Prostate gland (tissue), 2 donors: ENCODE measurements around the gene GADL1. TPM values are rescaled to one million over a fixed set of nuclear protein-coding genes. Genes with fewer than 3 reads are reported as not detected.

Experiments used
- DNase-seq: peaks from one replicate; pipeline ENCODE4 v3.0.0-alpha.2; 2019; ENCODE audit warnings: low spot score
- H3K27ac ChIP-seq, 2 donors: fragments of 200-600 bp; sonication (generic); 2 replicates each; pipeline ENCODE4 v1.5.1; 2017 to 2019
- H3K27me3 ChIP-seq: fragments of 200-600 bp; sonication (generic); replicated peaks from 2 replicates; pipeline ENCODE4 v1.5.1; 2019; ENCODE audit not compliant: insufficient read depth
- H3K36me3 ChIP-seq, 2 donors: fragments of 200-600 bp; sonication (generic); 1 replicate in 1 of 2; 2 replicates in 1 of 2; pipeline versions ENCODE4 v1.5.1 to v1.8.1; 2017 to 2019
- H3K4me1 ChIP-seq: fragments of 200-600 bp; sonication (generic); replicated peaks from 2 replicates; pipeline ENCODE4 v1.5.1; 2019
- H3K4me3 ChIP-seq, 2 donors: fragments of 200-600 bp; sonication (generic); 2 replicates each; pipeline ENCODE4 v1.5.1; 2017 to 2019
- H3K9me3 ChIP-seq: fragments of 200-600 bp; sonication (generic); 2 replicates; pipeline ENCODE4 v1.5.1; 2017
- POLR2A ChIP-seq: fragments of 450-650 bp; IDR thresholded peaks from one replicate; pipeline ENCODE4 v1.6.1; 2016; ENCODE audit warnings: antibody characterized with exemption, mild to moderate bottlenecking
- POLR2AphosphoS5 ChIP-seq: sonication (generic); formaldehyde crosslinking; IDR thresholded peaks from one replicate; pipeline ENCODE4 v1.6.1; 2017; ENCODE audit warnings: antibody characterized with exemption
- WGBS: methylation state at CpG from one replicate; pipeline ENCODE4 v1.1.5; 2018; 5-methylcytosine and 5-hydroxymethylcytosine counted together
- intact Hi-C: fragments of 100-400 bp; cut with DNase I; formaldehyde crosslinking; loops from one replicate; pipeline ENCODE4 v1.14.2; 2022
- total RNA-seq, 2 donors: library from RNA; depleted of rRNA; stranded (reverse); fragments of >200 nt; gene quantifications; one replicate each; pipeline ENCODE4 v1.1.0, GENCODE V29; 2016
- TF ChIP-seq, protein P1 (sequence below), 4 experiments: fragments of 200-600 bp in 2 of 4; fragments of 450-650 bp in 2 of 4; sonication (generic) in 2 of 4; IDR thresholded peaks; 1 replicate in 3 of 4; 2 replicates in 1 of 4; pipeline ENCODE4 v1.5.1; 2016 to 2019; ENCODE audit warnings: antibody characterized with exemption in 4 of 4, mild to moderate bottlenecking in 2 of 4, moderate library complexity in 2 of 4

Gene GADL1
- total RNA-seq, 2 donors from 2014 or later = not detected

DNA sequence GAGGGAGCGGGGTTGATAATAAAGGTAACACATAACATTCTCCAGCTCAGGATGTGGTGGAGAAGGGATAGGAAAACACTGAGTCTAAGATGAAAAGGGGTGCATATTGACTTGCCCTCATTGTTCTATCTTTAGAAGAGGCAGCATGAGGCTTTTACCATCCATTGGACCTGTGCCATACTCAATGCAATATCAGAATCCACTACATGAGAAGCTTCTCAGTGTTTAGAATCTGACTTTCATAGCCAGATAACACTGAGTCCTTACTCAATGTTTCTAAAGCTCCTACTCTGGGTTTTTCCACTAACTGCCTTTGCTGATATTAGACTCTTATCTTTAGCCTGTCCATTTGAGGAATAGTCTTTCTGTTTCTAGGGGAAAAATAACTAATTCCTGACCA is 24.3 kb upstream of the GADL1 start:
- no peaks in the 10 kb centered on the region for H3K9me3 ChIP-seq
- H3K27ac ChIP-seq = no peak overlapping the region
- no peaks in the 10 kb centered on the region for H3K4me1 ChIP-seq
- DNase-seq = no peak
- no peaks in the 10 kb centered on the region for H3K27me3 ChIP-seq
- H3K4me3 ChIP-seq = no peak overlapping the region
- TF ChIP-seq POLR2A (no peak), POLR2AphosphoS5 (no peak)
- TF ChIP-seq, protein P1, sequence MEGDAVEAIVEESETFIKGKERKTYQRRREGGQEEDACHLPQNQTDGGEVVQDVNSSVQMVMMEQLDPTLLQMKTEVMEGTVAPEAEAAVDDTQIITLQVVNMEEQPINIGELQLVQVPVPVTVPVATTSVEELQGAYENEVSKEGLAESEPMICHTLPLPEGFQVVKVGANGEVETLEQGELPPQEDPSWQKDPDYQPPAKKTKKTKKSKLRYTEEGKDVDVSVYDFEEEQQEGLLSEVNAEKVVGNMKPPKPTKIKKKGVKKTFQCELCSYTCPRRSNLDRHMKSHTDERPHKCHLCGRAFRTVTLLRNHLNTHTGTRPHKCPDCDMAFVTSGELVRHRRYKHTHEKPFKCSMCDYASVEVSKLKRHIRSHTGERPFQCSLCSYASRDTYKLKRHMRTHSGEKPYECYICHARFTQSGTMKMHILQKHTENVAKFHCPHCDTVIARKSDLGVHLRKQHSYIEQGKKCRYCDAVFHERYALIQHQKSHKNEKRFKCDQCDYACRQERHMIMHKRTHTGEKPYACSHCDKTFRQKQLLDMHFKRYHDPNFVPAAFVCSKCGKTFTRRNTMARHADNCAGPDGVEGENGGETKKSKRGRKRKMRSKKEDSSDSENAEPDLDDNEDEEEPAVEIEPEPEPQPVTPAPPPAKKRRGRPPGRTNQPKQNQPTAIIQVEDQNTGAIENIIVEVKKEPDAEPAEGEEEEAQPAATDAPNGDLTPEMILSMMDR (IDR thresholded peaks at IDR 0.05) = no peak
- intact Hi-C loops = no loop called here
- 94% methylated on average over 1 of the region's 1 CpG for WGBS
- no peaks in the 10 kb centered on the region for H3K36me3 ChIP-seq

DNA sequence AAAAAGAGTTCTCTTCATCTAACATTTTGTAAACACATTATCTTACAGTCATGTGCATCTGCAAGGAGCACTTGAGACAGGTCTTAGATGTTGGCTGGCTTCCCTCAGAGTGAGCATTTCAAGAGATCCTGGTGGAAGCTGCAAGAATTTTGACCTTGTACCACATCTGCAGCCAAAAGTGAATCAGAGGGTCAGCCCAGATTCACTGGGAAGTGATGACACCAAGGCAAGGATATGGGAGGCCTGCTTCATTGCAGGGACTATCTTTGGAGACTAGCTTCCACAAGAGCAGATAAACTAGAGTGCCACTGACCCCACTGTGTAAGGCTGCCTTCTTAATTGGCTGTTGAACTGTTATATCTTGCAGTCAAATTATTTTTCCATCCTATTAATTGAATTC is 21.3 kb upstream of the GADL1 start:
- TF ChIP-seq POLR2AphosphoS5 (no peak), POLR2A (no peak)
- TF ChIP-seq, protein P1 (IDR thresholded peaks at IDR 0.05) = no peak

DNA sequence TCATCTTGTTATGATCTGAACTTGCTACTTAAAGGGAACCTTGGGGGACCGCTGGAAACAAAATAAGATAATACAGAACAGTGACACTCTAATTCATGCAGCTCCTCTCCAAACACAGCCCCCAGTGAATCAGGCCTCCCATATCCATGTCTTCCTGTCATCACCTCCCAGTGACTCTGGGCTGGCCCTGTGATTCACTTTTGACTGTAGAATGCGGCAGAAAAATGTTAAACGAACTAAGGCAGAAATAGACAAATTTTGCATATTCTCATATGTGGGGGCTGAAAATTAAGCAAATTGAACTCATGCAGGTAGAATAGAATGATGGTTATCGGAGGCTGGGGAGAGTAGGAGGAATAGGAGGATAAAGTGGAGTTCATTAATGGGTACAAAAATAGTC is 20.2 kb upstream of the GADL1 start:
- no peak overlapping the region for H3K27ac ChIP-seq
- no peaks in the 10 kb centered on the region for H3K36me3 ChIP-seq
- WGBS = 91% methylated on average over 4 of the region's 4 CpGs
- no peak overlapping the region for H3K4me3 ChIP-seq
- no peaks in the 10 kb centered on the region for H3K4me1 ChIP-seq
- no peaks in the 10 kb centered on the region for H3K9me3 ChIP-seq
- intact Hi-C loops = no loop called here
- TF ChIP-seq, protein P1 (IDR thresholded peaks at IDR 0.05) = no peak
- TF ChIP-seq POLR2AphosphoS5 (no peak), POLR2A (no peak)
- DNase-seq = no peak
- no peaks in the 10 kb centered on the region for H3K27me3 ChIP-seq

More for the DNA sequence above, 21.3 kb upstream of the GADL1 start:
- Histone ChIP-seq H3K4me3 (no peak overlapping the region), H3K4me1 (no peaks in the 10 kb centered on the region), H3K9me3 (no peaks in the 10 kb centered on the region), H3K27ac (no peak overlapping the region), H3K27me3 (no peaks in the 10 kb centered on the region), H3K36me3 (no peaks in the 10 kb centered on the region)
- intact Hi-C loops = no loop called here
- no peak for DNase-seq

DNA sequence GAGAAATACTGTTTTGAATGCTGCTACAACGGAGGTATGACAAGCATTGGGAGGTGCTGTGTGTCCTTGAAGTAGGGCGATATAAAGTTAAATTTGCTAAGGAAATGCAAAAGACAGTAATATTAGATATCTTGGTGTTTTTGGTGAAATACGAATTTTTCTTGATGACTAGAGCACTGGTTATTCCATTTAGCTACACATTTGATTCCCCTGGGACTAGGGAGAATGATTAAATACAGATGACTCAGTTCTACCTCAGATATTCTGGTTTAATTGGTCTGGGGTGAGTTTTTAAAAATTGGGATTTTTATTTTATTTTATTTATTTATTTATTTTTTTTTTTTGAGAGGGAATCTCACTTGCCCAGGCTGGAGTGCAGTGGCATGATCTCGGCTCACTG is 18.7 kb upstream of the GADL1 start:
- TF ChIP-seq POLR2A = no peak
- TF ChIP-seq POLR2AphosphoS5 = no peak
- TF ChIP-seq, protein P1 (IDR thresholded peaks at IDR 0.05) = no peak
- no peaks in the 10 kb centered on the region for H3K27me3 ChIP-seq
- no peaks in the 10 kb centered on the region for H3K4me1 ChIP-seq
- WGBS = 88% methylated on average over 4 of the region's 4 CpGs
- H3K27ac ChIP-seq = no peak overlapping the region
- DNase-seq = no peak
- no peaks in the 10 kb centered on the region for H3K9me3 ChIP-seq
- no peak overlapping the region for H3K4me3 ChIP-seq
- H3K36me3 ChIP-seq = no peaks in the 10 kb centered on the region
- intact Hi-C loops = no loop called here

DNA sequence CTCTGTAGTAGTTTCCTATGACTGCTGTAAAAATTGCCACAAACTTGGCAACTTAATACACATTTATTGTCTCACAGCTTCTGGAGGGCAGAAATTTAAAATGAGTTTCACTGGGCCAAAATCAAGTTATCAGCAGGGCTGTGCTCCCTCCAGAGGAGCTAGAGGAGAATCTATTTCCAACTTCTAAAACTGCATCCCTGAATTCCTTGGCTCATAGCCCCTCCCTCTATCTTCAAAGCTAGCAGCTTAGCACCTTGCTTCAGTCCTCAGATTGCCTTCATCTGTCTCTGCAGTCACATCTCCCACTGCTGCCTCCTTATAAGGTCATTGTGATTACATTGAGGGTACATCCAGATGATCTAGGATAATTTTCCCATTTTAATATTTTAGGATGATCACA is 17.8 kb upstream of the GADL1 start:
- intact Hi-C loops = no loop called here
- Histone ChIP-seq H3K36me3 (no peaks in the 10 kb centered on the region), H3K4me3 (no peak overlapping the region), H3K4me1 (no peaks in the 10 kb centered on the region), H3K27ac (no peak overlapping the region), H3K9me3 (no peaks in the 10 kb centered on the region), H3K27me3 (no peaks in the 10 kb centered on the region)
- TF ChIP-seq POLR2A (no peak), POLR2AphosphoS5 (no peak)
- TF ChIP-seq, protein P1 (IDR thresholded peaks at IDR 0.05) = no peak
- no peak for DNase-seq
